ENCODE measurements around the gene THADA. TPM values are rescaled to one million over a fixed set of nuclear protein-coding genes. Genes with fewer than 3 reads are reported as not detected.

THADA gene
- total RNA-seq, 1 donor from 2014 or later = 33.8 TPM

DNA sequence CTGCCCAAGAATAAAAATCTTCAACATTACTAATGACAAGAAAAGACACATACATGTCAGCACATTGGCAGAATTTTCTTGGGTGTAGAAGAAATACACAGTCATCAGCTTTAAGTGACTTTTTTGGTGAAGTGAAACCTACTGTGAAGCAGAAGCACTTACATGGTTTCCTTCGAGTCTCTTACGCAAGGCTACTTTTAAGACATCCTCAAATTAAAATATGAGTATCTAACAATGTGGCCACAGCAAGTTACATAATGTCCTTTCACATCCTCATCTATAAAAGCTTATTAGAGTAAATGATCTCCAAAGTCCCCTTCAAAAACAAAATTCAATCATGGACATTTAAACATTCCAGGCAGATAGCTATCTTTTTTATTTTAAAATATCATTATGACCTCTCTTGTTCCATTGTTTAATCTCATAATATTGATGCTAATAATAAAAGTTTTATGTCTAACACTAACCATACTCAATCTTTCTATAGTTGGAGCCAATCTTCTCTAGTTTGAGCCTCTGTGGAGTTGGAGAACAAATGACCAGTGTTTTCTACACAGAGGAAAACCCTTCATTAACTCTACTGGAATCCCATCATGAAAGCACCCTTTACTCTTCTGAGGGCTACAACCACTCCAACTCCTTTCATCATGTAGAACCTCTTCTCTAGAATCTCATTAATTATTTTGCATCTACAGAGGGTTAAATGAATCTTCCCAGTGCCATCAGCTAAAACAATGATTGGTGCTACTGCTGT lies 187.3 kb downstream of the THADA start:
- no peak overlapping the region for H3K27ac Mint-ChIP-seq (ENCODE audit: unreplicated experiment)
- no peaks in the 10 kb centered on the region for H3K27me3 Mint-ChIP-seq (ENCODE audit: low read depth)
- no peaks in the 10 kb centered on the region for H3K9me3 Mint-ChIP-seq
- no peak for DNase-seq (ENCODE audit: low read depth, low spot score)
- H3K4me1 Mint-ChIP-seq = peaks cover 28% of the 10 kb centered on the region
- H3K36me3 Mint-ChIP-seq (ENCODE audit: low read depth) = no peaks in the 10 kb centered on the region
- H3K4me3 Mint-ChIP-seq = no peak overlapping the region
- TF ChIP-seq, protein P1, sequence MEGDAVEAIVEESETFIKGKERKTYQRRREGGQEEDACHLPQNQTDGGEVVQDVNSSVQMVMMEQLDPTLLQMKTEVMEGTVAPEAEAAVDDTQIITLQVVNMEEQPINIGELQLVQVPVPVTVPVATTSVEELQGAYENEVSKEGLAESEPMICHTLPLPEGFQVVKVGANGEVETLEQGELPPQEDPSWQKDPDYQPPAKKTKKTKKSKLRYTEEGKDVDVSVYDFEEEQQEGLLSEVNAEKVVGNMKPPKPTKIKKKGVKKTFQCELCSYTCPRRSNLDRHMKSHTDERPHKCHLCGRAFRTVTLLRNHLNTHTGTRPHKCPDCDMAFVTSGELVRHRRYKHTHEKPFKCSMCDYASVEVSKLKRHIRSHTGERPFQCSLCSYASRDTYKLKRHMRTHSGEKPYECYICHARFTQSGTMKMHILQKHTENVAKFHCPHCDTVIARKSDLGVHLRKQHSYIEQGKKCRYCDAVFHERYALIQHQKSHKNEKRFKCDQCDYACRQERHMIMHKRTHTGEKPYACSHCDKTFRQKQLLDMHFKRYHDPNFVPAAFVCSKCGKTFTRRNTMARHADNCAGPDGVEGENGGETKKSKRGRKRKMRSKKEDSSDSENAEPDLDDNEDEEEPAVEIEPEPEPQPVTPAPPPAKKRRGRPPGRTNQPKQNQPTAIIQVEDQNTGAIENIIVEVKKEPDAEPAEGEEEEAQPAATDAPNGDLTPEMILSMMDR (conservative IDR thresholded peaks at IDR 0.05) = no peak

DNA sequence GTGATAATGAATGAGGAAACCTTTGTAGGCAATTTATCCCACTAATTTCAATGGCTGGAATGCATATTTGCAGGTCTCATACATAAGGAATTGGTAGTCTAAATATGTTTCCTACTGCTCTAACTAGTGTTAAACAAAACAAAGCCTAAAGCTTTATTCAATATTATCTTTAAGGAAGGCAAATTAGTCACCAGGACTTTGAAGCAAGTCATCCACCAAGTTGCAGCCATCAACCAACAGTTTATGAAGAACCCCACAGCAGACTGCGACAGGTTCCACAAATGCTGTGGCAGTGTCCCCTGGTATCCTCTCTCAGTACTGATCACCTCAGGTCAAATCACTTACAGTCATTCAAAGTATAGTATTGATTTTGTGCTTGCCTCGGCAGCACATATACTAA lies 187.9 kb downstream of the THADA start:
- DNase-seq (ENCODE audit: low read depth, low spot score) = no peak
- H3K27me3 Mint-ChIP-seq (ENCODE audit: low read depth) = no peaks in the 10 kb centered on the region
- H3K4me3 Mint-ChIP-seq = no peak overlapping the region
- TF ChIP-seq, protein P1 (conservative IDR thresholded peaks at IDR 0.05) = no peak
- no peaks in the 10 kb centered on the region for H3K9me3 Mint-ChIP-seq
- H3K36me3 Mint-ChIP-seq (ENCODE audit: low read depth) = no peaks in the 10 kb centered on the region
- no peak overlapping the region for H3K27ac Mint-ChIP-seq (ENCODE audit: unreplicated experiment)
- peaks cover 28% of the 10 kb centered on the region for H3K4me1 Mint-ChIP-seq

DNA sequence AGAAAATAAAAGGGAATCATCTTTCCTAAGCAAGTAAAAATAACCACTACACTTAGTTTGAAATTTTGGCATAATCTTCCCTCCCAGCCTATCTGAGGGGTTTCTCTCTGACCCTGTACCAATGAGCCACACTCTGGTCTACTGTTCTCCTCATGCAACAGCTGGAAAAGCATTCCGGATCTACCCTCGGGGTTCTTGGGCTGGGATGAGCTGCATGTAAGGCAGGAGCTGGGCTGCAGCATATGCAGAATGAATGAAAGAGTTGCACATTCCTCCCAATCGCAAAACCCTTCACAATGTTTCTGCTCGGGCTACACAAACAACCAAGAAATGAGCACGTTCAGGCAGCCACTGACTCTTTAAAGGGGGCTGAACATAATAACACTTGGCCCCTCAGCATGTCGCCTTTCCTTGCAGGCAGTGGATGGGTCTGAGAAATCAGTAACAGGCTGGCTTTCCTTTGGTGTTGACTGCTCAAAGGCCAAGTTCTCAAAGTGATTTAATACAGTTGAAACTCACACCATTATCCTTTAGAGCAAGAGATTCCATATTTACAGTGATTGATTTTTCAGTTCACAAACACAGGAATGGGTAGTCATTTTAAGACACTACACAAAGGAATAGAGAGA lies 189.1 kb downstream of the THADA start:
- DNase-seq (ENCODE audit: low read depth, low spot score) = no peak
- TF ChIP-seq, protein P1 (conservative IDR thresholded peaks at IDR 0.05) = no peak
- no peak overlapping the region for H3K27ac Mint-ChIP-seq (ENCODE audit: unreplicated experiment)
- H3K4me1 Mint-ChIP-seq = peaks cover 28% of the 10 kb centered on the region
- no peaks in the 10 kb centered on the region for H3K36me3 Mint-ChIP-seq (ENCODE audit: low read depth)
- H3K27me3 Mint-ChIP-seq (ENCODE audit: low read depth) = no peaks in the 10 kb centered on the region
- H3K9me3 Mint-ChIP-seq = no peaks in the 10 kb centered on the region
- no peak overlapping the region for H3K4me3 Mint-ChIP-seq

DNA sequence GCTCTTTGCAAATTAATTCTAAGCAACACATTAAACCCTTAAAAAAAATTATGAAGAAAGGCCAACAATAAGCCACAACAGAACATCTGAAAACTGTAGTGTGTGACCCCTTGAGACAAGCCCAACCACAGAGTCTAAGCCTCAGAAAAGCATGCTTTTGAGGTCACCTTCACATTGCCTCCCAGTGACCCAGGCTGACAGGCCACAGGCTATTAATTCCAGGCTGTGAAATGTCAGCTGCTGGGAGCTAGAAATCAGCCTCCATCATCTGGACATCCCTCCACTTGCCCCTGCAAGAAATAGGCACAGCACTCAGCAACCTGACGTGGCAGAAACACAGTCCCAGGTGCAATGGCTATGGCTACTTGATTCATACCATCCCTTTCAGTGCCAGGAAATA lies 190.0 kb downstream of the THADA start:
- no peaks in the 10 kb centered on the region for H3K36me3 Mint-ChIP-seq (ENCODE audit: low read depth)
- TF ChIP-seq, protein P1 (conservative IDR thresholded peaks at IDR 0.05) = no peak
- H3K4me3 Mint-ChIP-seq = no peak overlapping the region
- DNase-seq (ENCODE audit: low read depth, low spot score) = no peak
- H3K9me3 Mint-ChIP-seq = no peaks in the 10 kb centered on the region
- H3K27me3 Mint-ChIP-seq (ENCODE audit: low read depth) = no peaks in the 10 kb centered on the region
- H3K4me1 Mint-ChIP-seq = peaks cover 28% of the 10 kb centered on the region
- H3K27ac Mint-ChIP-seq (ENCODE audit: unreplicated experiment) = no peak overlapping the region

DNA sequence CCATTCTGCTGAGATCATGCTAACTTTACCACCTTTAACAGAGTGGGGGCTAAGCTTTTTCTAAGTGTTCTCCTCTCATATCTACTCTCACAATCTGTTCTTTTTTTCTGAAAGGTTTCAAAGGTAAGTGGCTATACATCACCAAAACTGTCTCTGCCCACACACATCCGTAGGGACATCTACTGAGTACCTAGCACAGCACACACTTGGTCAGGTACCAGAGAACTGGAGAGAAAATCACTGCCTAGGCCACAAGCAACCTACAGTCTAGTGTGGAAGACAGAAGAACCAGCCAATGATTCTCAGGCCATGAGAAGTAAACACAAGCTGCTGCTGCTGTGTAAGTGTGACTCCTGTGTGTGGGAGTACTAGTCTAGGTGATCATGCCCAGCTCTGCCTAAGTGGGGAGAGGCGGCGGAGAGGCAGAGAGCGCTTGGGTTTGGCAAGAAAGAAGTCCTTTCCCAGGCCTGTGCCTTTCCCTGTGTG lies 193.3 kb downstream of the THADA start:
- H3K27ac Mint-ChIP-seq (ENCODE audit: unreplicated experiment) = no peak overlapping the region
- H3K4me1 Mint-ChIP-seq = peaks cover 20% of the 10 kb centered on the region
- H3K4me3 Mint-ChIP-seq = no peak overlapping the region
- H3K27me3 Mint-ChIP-seq (ENCODE audit: low read depth) = no peaks in the 10 kb centered on the region
- TF ChIP-seq, protein P1 (conservative IDR thresholded peaks at IDR 0.05) = no peak
- H3K9me3 Mint-ChIP-seq = no peaks in the 10 kb centered on the region
- peaks cover 8% of the 10 kb centered on the region for H3K36me3 Mint-ChIP-seq (ENCODE audit: low read depth)
- no peak for DNase-seq (ENCODE audit: low read depth, low spot score)
